ENCODE measurements around the gene EGFL7. TPM values are rescaled to one million over a fixed set of nuclear protein-coding genes. Genes with fewer than 3 reads are reported as not detected.

The EGFL7 gene
- polyA plus RNA-seq, 5 donors = 60.3 to 160 (median 86.2) TPM

- no peak for DNase-seq
These were observed 52.2 kb downstream of the EGFL7 start for GRCh38 chr9:136714893-136715274.

- DNase-seq = no peak
These were observed 54.7 kb downstream of the EGFL7 start for GRCh38 chr9:136717399-136717798.

- no peak for DNase-seq
These were observed 55.9 kb downstream of the EGFL7 start for GRCh38 chr9:136718345-136719194.

GRCh38 chr9:136719195-136719880 lies 56.6 kb downstream of the EGFL7 start:
- DNase-seq = no peak

- DNase-seq = no peak
These were observed 57.7 kb downstream of the EGFL7 start for GRCh38 chr9:136720251-136720897.

- DNase-seq = no peak
These were observed 58.2 kb downstream of the EGFL7 start for GRCh38 chr9:136720898-136721338.

- no peak for DNase-seq
These were observed 58.8 kb downstream of the EGFL7 start for GRCh38 chr9:136721339-136722092.

Other genes starting within 250 kb of the EGFL7 start
- 10 to 100 TPM in 4 of 5 donors, 1 to 10 TPM in 1; 9.5 to 19.7 (median 14.6) TPM for gene INPP5E, start 223.1 kb upstream of the EGFL7 start, polyA plus RNA-seq (ENCODE audit: insufficient read depth in 1 of 5, insufficient read length in 5 of 5, low replicate concordance in 1 of 5)
- gene SEC16A, start 179.9 kb upstream of the EGFL7 start, polyA plus RNA-seq (ENCODE audit: insufficient read depth in 1 of 5, insufficient read length in 5 of 5, low replicate concordance in 1 of 5) = 10 to 100 TPM; 42.9 to 65.9 (median 52.9) TPM
- 10 to 100 TPM; 15.9 to 37.5 (median 27.1) TPM for gene NOTCH1, start 116.9 kb upstream of the EGFL7 start, polyA plus RNA-seq (ENCODE audit: insufficient read depth in 1 of 5, insufficient read length in 5 of 5, low replicate concordance in 1 of 5)
- gene AGPAT2, start 24.5 kb downstream of the EGFL7 start, polyA plus RNA-seq (ENCODE audit: insufficient read depth in 1 of 5, insufficient read length in 5 of 5, low replicate concordance in 1 of 5) = 10 to 100 TPM; 23.1 to 55.6 (median 27.8) TPM
- 10 to 100 TPM; 22.7 to 47.6 (median 29.8) TPM for gene DIPK1B, start 49.7 kb downstream of the EGFL7 start, polyA plus RNA-seq (ENCODE audit: insufficient read depth in 1 of 5, insufficient read length in 5 of 5, low replicate concordance in 1 of 5)
- under 1 TPM; 0.12 to 0.76 (median 0.31) TPM for gene LCN10, start 80.0 kb downstream of the EGFL7 start, polyA plus RNA-seq (ENCODE audit: insufficient read depth in 1 of 5, insufficient read length in 5 of 5, low replicate concordance in 1 of 5)
- gene LCN6, start 85.6 kb downstream of the EGFL7 start, polyA plus RNA-seq (ENCODE audit: insufficient read depth in 1 of 5, insufficient read length in 5 of 5, low replicate concordance in 1 of 5) = not detected
- under 1 TPM in 1 of 5 donors, not detected in 4; 0.72 TPM for gene LCN8, start 95.3 kb downstream of the EGFL7 start, polyA plus RNA-seq (ENCODE audit: insufficient read depth in 1 of 5, insufficient read length in 5 of 5, low replicate concordance in 1 of 5)
- gene LCN15, start 101.6 kb downstream of the EGFL7 start, polyA plus RNA-seq (ENCODE audit: insufficient read depth in 1 of 5, insufficient read length in 5 of 5, low replicate concordance in 1 of 5) = 1 to 10 TPM in 1 of 5 donors, under 1 TPM in 4; 0.07 to 2.2 (median 0.10) TPM
- 10 to 100 TPM; 42.6 to 74.3 (median 54.0) TPM for gene TMEM141, start 128.4 kb downstream of the EGFL7 start, polyA plus RNA-seq (ENCODE audit: insufficient read depth in 1 of 5, insufficient read length in 5 of 5, low replicate concordance in 1 of 5)
- gene CCDC183, start 133.4 kb downstream of the EGFL7 start, polyA plus RNA-seq (ENCODE audit: insufficient read depth in 1 of 5, insufficient read length in 5 of 5, low replicate concordance in 1 of 5) = 10 to 100 TPM in 1 of 5 donors, 1 to 10 TPM in 4; 5.9 to 10.6 (median 7.7) TPM
- 10 to 100 TPM; 46.3 to 79.6 (median 54.0) TPM for gene RABL6, start 145.0 kb downstream of the EGFL7 start, polyA plus RNA-seq (ENCODE audit: insufficient read depth in 1 of 5, insufficient read length in 5 of 5, low replicate concordance in 1 of 5)
- gene AJM1, start 179.6 kb downstream of the EGFL7 start, polyA plus RNA-seq (ENCODE audit: insufficient read depth in 1 of 5, insufficient read length in 5 of 5, low replicate concordance in 1 of 5) = 1 to 10 TPM in 3 of 5 donors, under 1 TPM in 2; 0.56 to 1.9 (median 1.1) TPM
- 100 to 1,000 TPM in 1 of 5 donors, 10 to 100 TPM in 4; 57.7 to 161 (median 84.7) TPM for gene PHPT1, start 186.5 kb downstream of the EGFL7 start, polyA plus RNA-seq (ENCODE audit: insufficient read depth in 1 of 5, insufficient read length in 5 of 5, low replicate concordance in 1 of 5)
- 1 to 10 TPM; 4.5 to 9.5 (median 6.7) TPM for gene MAMDC4, start 189.4 kb downstream of the EGFL7 start, polyA plus RNA-seq (ENCODE audit: insufficient read depth in 1 of 5, insufficient read length in 5 of 5, low replicate concordance in 1 of 5)
- gene EDF1, start 203.4 kb downstream of the EGFL7 start, polyA plus RNA-seq (ENCODE audit: insufficient read depth in 1 of 5, insufficient read length in 5 of 5, low replicate concordance in 1 of 5) = 100 to 1,000 TPM; 326 to 525 (median 367) TPM
- 10 to 100 TPM; 10.8 to 16.5 (median 13.9) TPM for gene TRAF2, start 223.6 kb downstream of the EGFL7 start, polyA plus RNA-seq (ENCODE audit: insufficient read depth in 1 of 5, insufficient read length in 5 of 5, low replicate concordance in 1 of 5)

Data from right lung (tissue), 5 donors.